Neuron (in vitro differentiated cells): Measurements from ENCODE around the gene FAM20B.

ENCODE experiments used
- H2AFZ ChIP-seq: one replicate; pipeline ENCODE4 v1.6.1; 2013; ENCODE audit warnings: low read depth, mild to moderate bottlenecking, inconsistent platforms, low read length, moderate library complexity
- H3K27me3 ChIP-seq: one replicate; pipeline ENCODE4 v1.6.1; 2013; ENCODE audit warnings: low read length; ENCODE audit not compliant: insufficient read depth
- H3K36me3 ChIP-seq: one replicate; pipeline ENCODE4 v1.6.1; 2013; ENCODE audit warnings: low read length; ENCODE audit not compliant: insufficient read depth
- H3K4me1 ChIP-seq: one replicate; pipeline ENCODE4 v1.6.1; 2013; ENCODE audit warnings: low read length; ENCODE audit not compliant: insufficient read depth
- H3K4me3 ChIP-seq: 2 replicates; pipeline ENCODE4 v1.5.1; 2013; ENCODE audit warnings: mild to moderate bottlenecking, low read length, moderate library complexity
- H3K9me3 ChIP-seq: one replicate; pipeline ENCODE4 v1.6.1; 2013; ENCODE audit warnings: low read length

Gene FAM20B

GRCh38 chr1:179124873-179125272, 99.2 kb downstream of the FAM20B start:
- no peak overlapping the region for H3K4me3 ChIP-seq
- H3K27me3 ChIP-seq = no peaks in the 10 kb centered on the region
- H3K4me1 ChIP-seq = no peaks in the 10 kb centered on the region
- H2AFZ ChIP-seq = no peak overlapping the region
- H3K36me3 ChIP-seq = peaks cover 22% of the 10 kb centered on the region
- H3K9me3 ChIP-seq = no peaks in the 10 kb centered on the region
